ENCODE data around the gene CEP162. TPM values are rescaled to one million over a fixed set of nuclear protein-coding genes. Genes with fewer than 3 reads are reported as not detected.

Gene CEP162
- total RNA-seq, 1 experiment from 2014 or later, result 7.3 TPM

DNA sequence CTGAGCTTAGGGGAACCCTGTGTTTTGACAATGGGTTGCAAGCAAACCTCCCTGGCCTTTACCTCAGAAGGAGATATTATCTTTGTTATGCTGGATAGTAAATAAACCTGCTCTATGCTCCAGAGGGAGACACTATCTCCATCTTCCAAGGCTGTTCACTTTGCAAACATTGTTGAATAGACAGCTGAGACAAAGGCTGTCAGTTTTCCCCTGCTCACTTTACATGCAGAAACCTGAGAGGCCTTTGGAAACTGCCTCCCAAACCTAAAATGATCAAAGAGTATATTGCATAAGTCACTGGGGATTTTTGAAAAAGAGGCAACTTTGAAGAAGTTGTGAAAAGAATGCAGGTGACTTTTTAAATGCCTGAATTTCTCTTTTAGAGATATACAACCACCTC lies 132.3 kb downstream of the CEP162 start:
- BruUV-seq (replicated peaks), result no TSS peak
- CTCF ChIA-PET, result no interaction called here
- H3K4me3 Mint-ChIP-seq (ENCODE audit: unreplicated experiment), result no peak overlapping the region
- Histone ChIP-seq H3K27me3 (replicated peaks; ENCODE audit: control insufficient read depth, insufficient read depth, low read length) (no peaks in the 10 kb centered on the region), H3K4me1 (peaks cover 8% of the 10 kb centered on the region), H3K36me3 (ENCODE audit: control insufficient read depth, insufficient read depth, low read length) (no peaks in the 10 kb centered on the region), H3K9me3 (no peaks in the 10 kb centered on the region), H3K4me3 (ENCODE audit: low read depth, low read length) (no peak overlapping the region)
- POLR2A ChIA-PET, result no interaction called here
- H3K27ac Mint-ChIP-seq (ENCODE audit: unreplicated experiment), result no peak overlapping the region
- peaks cover 19% of the 10 kb centered on the region for H3K4me1 Mint-ChIP-seq (ENCODE audit: low read depth, unreplicated experiment)
- TF ChIP-seq, protein P1, sequence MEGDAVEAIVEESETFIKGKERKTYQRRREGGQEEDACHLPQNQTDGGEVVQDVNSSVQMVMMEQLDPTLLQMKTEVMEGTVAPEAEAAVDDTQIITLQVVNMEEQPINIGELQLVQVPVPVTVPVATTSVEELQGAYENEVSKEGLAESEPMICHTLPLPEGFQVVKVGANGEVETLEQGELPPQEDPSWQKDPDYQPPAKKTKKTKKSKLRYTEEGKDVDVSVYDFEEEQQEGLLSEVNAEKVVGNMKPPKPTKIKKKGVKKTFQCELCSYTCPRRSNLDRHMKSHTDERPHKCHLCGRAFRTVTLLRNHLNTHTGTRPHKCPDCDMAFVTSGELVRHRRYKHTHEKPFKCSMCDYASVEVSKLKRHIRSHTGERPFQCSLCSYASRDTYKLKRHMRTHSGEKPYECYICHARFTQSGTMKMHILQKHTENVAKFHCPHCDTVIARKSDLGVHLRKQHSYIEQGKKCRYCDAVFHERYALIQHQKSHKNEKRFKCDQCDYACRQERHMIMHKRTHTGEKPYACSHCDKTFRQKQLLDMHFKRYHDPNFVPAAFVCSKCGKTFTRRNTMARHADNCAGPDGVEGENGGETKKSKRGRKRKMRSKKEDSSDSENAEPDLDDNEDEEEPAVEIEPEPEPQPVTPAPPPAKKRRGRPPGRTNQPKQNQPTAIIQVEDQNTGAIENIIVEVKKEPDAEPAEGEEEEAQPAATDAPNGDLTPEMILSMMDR (IDR thresholded peaks at IDR 0.05; ENCODE audit: insufficient read depth in 1 of 2, low read depth in 1 of 2, low read length in 1 of 2, severe bottlenecking in 1 of 2, unreplicated experiment in 1 of 2), result peak in 1 of 2 experiments; percentile 1
- H3K36me3 Mint-ChIP-seq (ENCODE audit: insufficient read depth, unreplicated experiment), result no peaks in the 10 kb centered on the region
- peak in 1 of 2 experiments; percentile 43 for DNase-seq
- no peaks in the 10 kb centered on the region for H3K27me3 Mint-ChIP-seq (ENCODE audit: insufficient read depth, unreplicated experiment)
- intact Hi-C loops (cut with micrococcal nuclease; ENCODE audit: unreplicated experiment), result loop anchor here (1.0 kb wide), 1 partner anchor 77 kb away; no protein-coding TSS in a partner anchor
- H3K9me3 Mint-ChIP-seq (ENCODE audit: unreplicated experiment), result no peaks in the 10 kb centered on the region

DNA sequence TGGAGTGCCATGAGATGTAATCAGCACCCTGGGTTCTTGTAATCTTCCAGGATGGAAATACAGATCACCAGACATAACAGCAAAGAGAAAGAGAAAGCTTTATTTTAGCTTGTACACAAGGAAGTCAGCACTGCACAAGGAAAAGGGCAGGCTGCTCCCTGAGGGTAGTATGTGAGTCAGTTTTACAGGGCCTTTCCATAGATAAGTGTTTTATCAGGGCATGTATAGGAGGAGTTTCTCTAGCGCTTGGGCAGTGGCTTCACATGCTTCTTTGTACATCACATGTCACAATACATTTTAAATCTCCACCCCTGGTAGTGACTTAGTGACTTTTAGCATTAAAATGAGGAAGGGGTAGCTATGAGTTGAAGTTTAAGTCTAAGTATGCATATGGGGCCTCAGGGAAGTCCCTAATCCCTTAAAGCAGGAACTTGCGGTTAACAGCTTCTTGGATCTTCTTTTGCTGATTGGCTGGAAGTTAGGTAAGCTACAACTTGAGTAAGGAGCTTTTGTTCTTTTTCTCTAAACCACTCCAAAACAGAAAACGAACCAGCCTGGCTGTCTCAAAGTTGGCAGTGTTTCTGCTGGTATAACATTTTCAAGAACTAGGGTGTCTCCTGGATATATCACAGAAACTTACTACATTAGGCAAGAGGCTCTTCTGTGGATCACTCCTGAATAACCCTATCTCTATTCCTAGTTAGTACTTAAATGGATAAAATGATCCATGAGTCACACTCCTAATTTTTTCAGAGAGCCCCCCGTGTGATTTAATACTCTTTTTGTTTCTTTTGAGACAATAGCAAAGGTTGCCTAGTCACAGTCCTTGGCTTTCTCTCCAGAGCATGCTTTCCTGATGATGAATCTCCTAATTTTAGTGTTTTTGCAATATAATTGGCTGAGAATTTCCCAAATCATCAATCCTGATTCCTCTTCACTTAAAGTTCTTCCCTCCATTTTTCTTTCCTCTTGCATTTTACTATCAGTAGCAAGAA lies 133.7 kb downstream of the CEP162 start:
- POLR2A ChIA-PET, result no interaction called here
- no peak overlapping the region for H3K4me3 ChIP-seq (ENCODE audit: low read depth, low read length)
- no peaks in the 10 kb centered on the region for H3K9me3 ChIP-seq
- TF ChIP-seq, protein P1 (IDR thresholded peaks at IDR 0.05; ENCODE audit: insufficient read depth in 1 of 2, low read depth in 1 of 2, low read length in 1 of 2, severe bottlenecking in 1 of 2, unreplicated experiment in 1 of 2), result no peak
- CTCF ChIA-PET, result no interaction called here
- no peaks in the 10 kb centered on the region for H3K27me3 ChIP-seq (replicated peaks; ENCODE audit: control insufficient read depth, insufficient read depth, low read length)
- peaks cover 8% of the 10 kb centered on the region for H3K4me1 ChIP-seq
- Mint-ChIP-seq H3K9me3 (ENCODE audit: unreplicated experiment) (no peaks in the 10 kb centered on the region), H3K27me3 (ENCODE audit: insufficient read depth, unreplicated experiment) (no peaks in the 10 kb centered on the region), H3K4me1 (ENCODE audit: low read depth, unreplicated experiment) (peaks cover 19% of the 10 kb centered on the region), H3K4me3 (ENCODE audit: unreplicated experiment) (no peak overlapping the region), H3K27ac (ENCODE audit: unreplicated experiment) (no peak overlapping the region), H3K36me3 (ENCODE audit: insufficient read depth, unreplicated experiment) (no peaks in the 10 kb centered on the region)
- intact Hi-C loops (cut with micrococcal nuclease; ENCODE audit: unreplicated experiment), result no loop called here
- no TSS peak for BruUV-seq (replicated peaks)
- H3K36me3 ChIP-seq (ENCODE audit: control insufficient read depth, insufficient read depth, low read length), result no peaks in the 10 kb centered on the region
- no peak for DNase-seq

DNA sequence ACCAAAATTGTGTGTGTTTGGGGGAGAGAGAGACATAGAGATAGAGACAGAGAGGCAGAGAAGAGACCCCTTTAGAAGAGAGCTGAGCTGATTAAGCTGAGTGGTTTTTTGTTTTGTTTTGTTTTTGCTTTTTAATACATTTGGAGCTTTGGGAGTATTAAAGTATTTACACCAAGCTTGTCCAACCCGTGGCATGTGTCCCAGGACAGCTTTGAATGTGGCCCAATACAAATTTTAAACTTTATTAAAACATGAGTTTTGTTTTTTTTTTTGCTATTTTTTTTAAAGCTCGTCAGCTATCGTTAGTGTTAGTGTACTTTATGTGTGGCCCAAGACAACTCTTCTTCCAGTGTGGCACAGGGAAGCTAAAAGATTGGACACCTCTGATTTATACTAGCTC lies 137.9 kb downstream of the CEP162 start:
- Histone ChIP-seq H3K27me3 (replicated peaks; ENCODE audit: control insufficient read depth, insufficient read depth, low read length) (no peaks in the 10 kb centered on the region), H3K9me3 (no peaks in the 10 kb centered on the region), H3K4me1 (peaks cover 10% of the 10 kb centered on the region), H3K4me3 (ENCODE audit: low read depth, low read length) (no peak overlapping the region), H3K36me3 (ENCODE audit: control insufficient read depth, insufficient read depth, low read length) (no peaks in the 10 kb centered on the region)
- H3K36me3 Mint-ChIP-seq (ENCODE audit: insufficient read depth, unreplicated experiment), result no peaks in the 10 kb centered on the region
- H3K4me3 Mint-ChIP-seq (ENCODE audit: unreplicated experiment), result no peak overlapping the region
- H3K4me1 Mint-ChIP-seq (ENCODE audit: low read depth, unreplicated experiment), result peaks cover 4% of the 10 kb centered on the region
- H3K9me3 Mint-ChIP-seq (ENCODE audit: unreplicated experiment), result no peaks in the 10 kb centered on the region
- no TSS peak for BruUV-seq (replicated peaks)
- TF ChIP-seq, protein P1 (IDR thresholded peaks at IDR 0.05; ENCODE audit: insufficient read depth in 1 of 2, low read depth in 1 of 2, low read length in 1 of 2, severe bottlenecking in 1 of 2, unreplicated experiment in 1 of 2), result no peak
- no peak for DNase-seq
- intact Hi-C loops (cut with micrococcal nuclease; ENCODE audit: unreplicated experiment), result no loop called here
- H3K27ac Mint-ChIP-seq (ENCODE audit: unreplicated experiment), result no peak overlapping the region
- H3K27me3 Mint-ChIP-seq (ENCODE audit: insufficient read depth, unreplicated experiment), result no peaks in the 10 kb centered on the region
- ChIA-PET CTCF (no interaction called here), POLR2A (no interaction called here)

Measured in Caco-2 (cell line).